Osteoblast (primary cell): ENCODE data around the gene MS4A6A. TPM values are rescaled to one million over a fixed set of nuclear protein-coding genes. Genes with fewer than 3 reads are reported as not detected.

Experiments
- DNase-seq: peaks from one replicate; pipeline ENCODE4 v3.0.0; 2011; ENCODE audit warnings: low spot score, mixed read lengths; ENCODE audit not compliant: insufficient read length; ENCODE audit errors: missing footprints
- H2AFZ ChIP-seq: 2 replicates; pipeline ENCODE4 v1.6.0; 2011; ENCODE audit warnings: mild to moderate bottlenecking, low read length
- H3K27ac ChIP-seq: 2 replicates; pipeline ENCODE4 v1.5.1; 2011; ENCODE audit warnings: mild to moderate bottlenecking, low read depth, low read length, moderate library complexity
- H3K27me3 ChIP-seq: 2 replicates; pipeline ENCODE4 v1.6.0; 2012; ENCODE audit warnings: mild to moderate bottlenecking, control low read depth, inconsistent platforms, low read length, moderate library complexity; ENCODE audit not compliant: insufficient read depth
- H3K36me3 ChIP-seq: 2 replicates; pipeline ENCODE4 v1.5.1; 2011; ENCODE audit warnings: mild to moderate bottlenecking, low read length, control low read depth, moderate library complexity; ENCODE audit not compliant: insufficient read depth
- H3K4me1 ChIP-seq: 2 replicates; pipeline ENCODE4 v1.5.1; 2011; ENCODE audit warnings: mild to moderate bottlenecking, low read length, control low read depth, moderate library complexity; ENCODE audit not compliant: insufficient read depth
- H3K4me2 ChIP-seq: 2 replicates; pipeline ENCODE4 v1.6.0; 2011; ENCODE audit warnings: mild to moderate bottlenecking, low read length; ENCODE audit not compliant: insufficient read depth
- H3K4me3 ChIP-seq: fragments of 200-600 bp; sonication (generic); 3 replicates; pipeline ENCODE4 v1.5.1; 2012; ENCODE audit warnings: mild to moderate bottlenecking, low read length, inconsistent platforms; ENCODE audit not compliant: insufficient read depth
- H3K79me2 ChIP-seq: 2 replicates; pipeline ENCODE4 v1.6.0; 2012; ENCODE audit warnings: mild to moderate bottlenecking, low read length, control low read depth, inconsistent platforms; ENCODE audit not compliant: insufficient read depth
- H3K9me3 ChIP-seq: 2 replicates; pipeline ENCODE4 v1.5.1; 2011; ENCODE audit warnings: low read depth, low read length, control low read depth
- H4K20me1 ChIP-seq: 2 replicates; pipeline ENCODE4 v1.6.0; 2012; ENCODE audit warnings: mild to moderate bottlenecking, low read length, control low read depth; ENCODE audit not compliant: insufficient read depth
- total RNA-seq: library from RNA; depleted of rRNA; stranded (reverse); fragments of >200 nt; gene quantifications from 2 replicates; pipeline ENCODE4 v1.2.3, GENCODE V29; 2012
- TF ChIP-seq, protein P1 (sequence below): IDR thresholded peaks from 2 replicates; pipeline ENCODE4 v1.5.1; 2011; ENCODE audit warnings: mild to moderate bottlenecking, low read depth, low read length, moderate library complexity; ENCODE audit errors: extremely low read depth

The MS4A6A gene, protein sequence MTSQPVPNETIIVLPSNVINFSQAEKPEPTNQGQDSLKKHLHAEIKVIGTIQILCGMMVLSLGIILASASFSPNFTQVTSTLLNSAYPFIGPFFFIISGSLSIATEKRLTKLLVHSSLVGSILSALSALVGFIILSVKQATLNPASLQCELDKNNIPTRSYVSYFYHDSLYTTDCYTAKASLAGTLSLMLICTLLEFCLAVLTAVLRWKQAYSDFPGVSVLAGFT
- under 0.01 TPM in 1 of 2 replicates, not detected in the other for total RNA-seq

DNA sequence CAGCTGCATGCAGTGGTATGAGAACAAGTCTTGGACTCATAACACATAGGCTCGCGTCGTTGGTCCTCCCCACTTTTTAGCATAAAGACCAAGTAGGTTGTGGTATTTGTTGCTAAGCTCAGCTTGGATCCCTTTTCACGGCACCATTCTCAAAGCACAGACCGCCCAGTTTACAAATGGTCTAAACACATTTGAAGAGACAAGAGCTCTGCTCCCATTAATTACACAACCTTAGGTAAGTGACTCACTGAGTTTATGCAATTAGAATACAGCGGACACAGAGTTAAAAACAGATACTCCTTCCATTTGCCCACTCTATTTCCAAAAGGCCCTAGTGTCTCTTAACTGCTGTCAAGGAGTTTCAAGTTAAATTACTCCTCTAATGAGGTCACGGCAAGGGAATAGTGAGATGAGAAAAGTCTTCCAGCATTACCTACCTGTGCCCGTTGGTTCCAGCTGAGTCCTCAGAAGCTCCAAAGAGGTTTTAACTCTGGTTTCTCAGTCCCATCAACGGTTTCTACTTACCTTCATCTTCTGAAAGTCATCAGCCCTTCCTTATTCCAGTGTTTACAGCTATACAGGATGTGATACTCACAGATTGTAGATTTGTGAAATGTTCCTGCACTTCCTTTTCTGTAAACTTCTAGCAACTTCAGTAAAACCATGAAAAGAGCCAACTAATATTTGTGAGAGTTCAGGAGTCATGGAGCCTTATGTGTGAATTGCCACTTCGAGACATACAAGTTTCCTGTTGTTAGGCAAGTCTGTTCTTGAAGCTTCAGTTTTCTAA, at the start of gene MS4A6A:
Gene MS4A6A, minus strand, starts transcription at position 543 of the 790 bp plus-strand sequence. CDS start 1,356 bp downstream, outside the sequence.
- TF ChIP-seq, protein P1, sequence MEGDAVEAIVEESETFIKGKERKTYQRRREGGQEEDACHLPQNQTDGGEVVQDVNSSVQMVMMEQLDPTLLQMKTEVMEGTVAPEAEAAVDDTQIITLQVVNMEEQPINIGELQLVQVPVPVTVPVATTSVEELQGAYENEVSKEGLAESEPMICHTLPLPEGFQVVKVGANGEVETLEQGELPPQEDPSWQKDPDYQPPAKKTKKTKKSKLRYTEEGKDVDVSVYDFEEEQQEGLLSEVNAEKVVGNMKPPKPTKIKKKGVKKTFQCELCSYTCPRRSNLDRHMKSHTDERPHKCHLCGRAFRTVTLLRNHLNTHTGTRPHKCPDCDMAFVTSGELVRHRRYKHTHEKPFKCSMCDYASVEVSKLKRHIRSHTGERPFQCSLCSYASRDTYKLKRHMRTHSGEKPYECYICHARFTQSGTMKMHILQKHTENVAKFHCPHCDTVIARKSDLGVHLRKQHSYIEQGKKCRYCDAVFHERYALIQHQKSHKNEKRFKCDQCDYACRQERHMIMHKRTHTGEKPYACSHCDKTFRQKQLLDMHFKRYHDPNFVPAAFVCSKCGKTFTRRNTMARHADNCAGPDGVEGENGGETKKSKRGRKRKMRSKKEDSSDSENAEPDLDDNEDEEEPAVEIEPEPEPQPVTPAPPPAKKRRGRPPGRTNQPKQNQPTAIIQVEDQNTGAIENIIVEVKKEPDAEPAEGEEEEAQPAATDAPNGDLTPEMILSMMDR = no peak
- H3K4me2 ChIP-seq = no peak within 1 kb of the TSS
- no peak within 1 kb of the TSS for H3K27ac ChIP-seq
- no peaks in the 10 kb centered on the region for H3K79me2 ChIP-seq
- no peaks in the 10 kb centered on the region for H3K27me3 ChIP-seq
- no peaks in the 10 kb centered on the region for H4K20me1 ChIP-seq
- no peak for DNase-seq
- no peak within 1 kb of the TSS for H2AFZ ChIP-seq
- H3K4me3 ChIP-seq = no peak within 1 kb of the TSS
- H3K9me3 ChIP-seq = no peaks in the 10 kb centered on the region
- no peaks in the 10 kb centered on the region for H3K36me3 ChIP-seq
- no peaks in the 10 kb centered on the region for H3K4me1 ChIP-seq

DNA sequence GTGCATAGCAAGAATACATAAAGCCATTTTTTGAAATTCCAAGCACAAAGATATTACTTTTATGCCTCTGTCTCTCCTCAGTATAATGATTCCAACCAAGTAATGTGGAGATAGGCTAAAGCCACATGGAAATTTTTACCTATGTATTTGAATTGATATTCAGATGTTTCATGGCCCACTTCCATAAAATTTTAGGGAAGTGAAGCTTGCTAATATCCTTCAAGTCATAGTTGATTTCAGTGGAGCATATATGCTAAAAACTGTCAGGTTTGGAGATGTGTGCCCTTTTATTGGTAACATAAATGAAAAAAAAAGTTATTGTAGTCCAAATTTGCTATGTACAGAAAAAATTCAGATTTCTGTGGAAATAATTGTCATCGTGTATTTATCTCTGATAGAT, 47.8 kb upstream of the MS4A6A start:
- DNase-seq = no peak
- no peaks in the 10 kb centered on the region for H4K20me1 ChIP-seq
- H2AFZ ChIP-seq = no peak overlapping the region
- H3K79me2 ChIP-seq = no peaks in the 10 kb centered on the region
- no peaks in the 10 kb centered on the region for H3K9me3 ChIP-seq
- TF ChIP-seq, protein P1 = no peak
- no peaks in the 10 kb centered on the region for H3K27me3 ChIP-seq
- H3K27ac ChIP-seq = no peak overlapping the region
- H3K4me3 ChIP-seq = no peak overlapping the region
- H3K4me2 ChIP-seq = no peak overlapping the region
- H3K36me3 ChIP-seq = no peaks in the 10 kb centered on the region
- no peaks in the 10 kb centered on the region for H3K4me1 ChIP-seq

DNA sequence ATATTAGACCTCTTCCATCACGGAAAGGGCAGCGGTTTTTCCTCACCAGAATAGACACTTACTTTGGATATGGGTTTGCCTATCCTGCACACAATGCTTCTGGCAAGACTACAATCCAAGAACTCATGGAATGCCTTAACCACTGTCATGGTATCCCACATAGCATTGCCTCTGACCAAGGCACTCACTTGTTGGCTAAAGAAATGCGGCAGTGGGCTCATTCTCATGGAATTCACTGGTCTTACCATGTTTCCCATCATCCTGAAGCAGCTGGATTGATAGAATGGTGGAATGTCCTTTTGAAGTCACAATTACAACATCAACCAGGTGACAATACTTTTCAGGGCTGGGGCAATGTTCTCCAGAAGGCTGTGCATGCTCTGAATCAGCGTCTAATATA, 39.3 kb upstream of the MS4A6A start:
- H4K20me1 ChIP-seq = no peaks in the 10 kb centered on the region
- no peaks in the 10 kb centered on the region for H3K36me3 ChIP-seq
- no peaks in the 10 kb centered on the region for H3K9me3 ChIP-seq
- no peak overlapping the region for H3K27ac ChIP-seq
- H3K4me2 ChIP-seq = no peak overlapping the region
- no peaks in the 10 kb centered on the region for H3K4me1 ChIP-seq
- no peaks in the 10 kb centered on the region for H3K79me2 ChIP-seq
- DNase-seq = no peak
- H2AFZ ChIP-seq = no peak overlapping the region
- no peak overlapping the region for H3K4me3 ChIP-seq
- TF ChIP-seq, protein P1 = no peak
- no peaks in the 10 kb centered on the region for H3K27me3 ChIP-seq

DNA sequence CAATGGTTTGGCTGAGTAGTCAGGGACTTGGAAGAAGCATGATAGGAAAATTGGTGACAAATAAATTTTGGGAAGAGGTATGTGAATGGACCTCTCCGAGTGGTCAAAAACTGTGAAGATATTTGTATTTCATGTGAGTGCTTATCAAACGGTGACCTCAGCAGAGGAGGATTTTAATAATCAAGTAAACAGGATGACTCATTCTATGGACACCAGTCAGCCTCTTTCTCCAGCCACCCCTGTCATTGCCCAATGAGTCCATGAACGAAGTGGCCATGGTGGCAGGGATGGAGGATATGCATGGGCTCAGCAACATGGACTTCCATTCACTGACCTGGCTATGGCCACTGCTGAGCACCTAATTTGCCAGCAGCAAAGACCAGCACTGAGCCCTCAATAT, 38.8 kb upstream of the MS4A6A start:
- TF ChIP-seq, protein P1 = no peak
- DNase-seq = no peak
- Histone ChIP-seq H4K20me1 (no peaks in the 10 kb centered on the region), H3K4me1 (no peaks in the 10 kb centered on the region), H3K36me3 (no peaks in the 10 kb centered on the region), H2AFZ (no peak overlapping the region), H3K79me2 (no peaks in the 10 kb centered on the region), H3K4me2 (no peak overlapping the region), H3K27ac (no peak overlapping the region), H3K27me3 (no peaks in the 10 kb centered on the region), H3K4me3 (no peak overlapping the region), H3K9me3 (no peaks in the 10 kb centered on the region)
